Measurements from ENCODE around the gene ATXN1. TPM values are rescaled to one million over a fixed set of nuclear protein-coding genes. Genes with fewer than 3 reads are reported as not detected.

Gene ATXN1
- total RNA-seq, 1 experiment from 2014 or later: 8.1 TPM

GRCh38 chr6:16498237-16498636 is 263.0 kb downstream of the ATXN1 start:
- CTCF ChIA-PET: no interaction called here
- Mint-ChIP-seq H3K27ac (no peak overlapping the region), H3K4me3 (no peak overlapping the region), H3K27me3 (ENCODE audit: low read depth) (no peaks in the 10 kb centered on the region), H3K36me3 (peaks cover 7% of the 10 kb centered on the region), H3K4me1 (peaks cover 39% of the 10 kb centered on the region), H3K9me3 (peaks cover 15% of the 10 kb centered on the region)
- ATAC-seq (no peak), DNase-seq (ENCODE audit: low spot score) (no peak)
- POLR2A ChIA-PET: no interaction called here
- TF ChIP-seq RORB (CRISPR knock-in tag; IDR thresholded peaks at IDR 0.05): no peak
- TF ChIP-seq ATF6 (CRISPR knock-in tag; IDR thresholded peaks at IDR 0.05): no peak
- TF ChIP-seq MYBL2 (CRISPR knock-in tag; IDR thresholded peaks at IDR 0.05): no peak
- TF ChIP-seq MLX (CRISPR knock-in tag; IDR thresholded peaks at IDR 0.05): no peak
- TF ChIP-seq ZNF532 (CRISPR knock-in tag; IDR thresholded peaks at IDR 0.05; ENCODE audit: borderline replicate concordance): no peak
- no peak for TF ChIP-seq CREB1 (CRISPR knock-in tag; IDR thresholded peaks at IDR 0.05)
- TF ChIP-seq AR (CRISPR knock-in tag; IDR thresholded peaks at IDR 0.05): no peak
- no peak for TF ChIP-seq NR1H2 (CRISPR knock-in tag; IDR thresholded peaks at IDR 0.05)
- no peak for TF ChIP-seq FOXJ3 (CRISPR knock-in tag; IDR thresholded peaks at IDR 0.05; ENCODE audit: borderline replicate concordance)

- Mint-ChIP-seq H3K9me3 (peaks cover 15% of the 10 kb centered on the region), H3K36me3 (peaks cover 7% of the 10 kb centered on the region), H3K4me1 (peaks cover 39% of the 10 kb centered on the region), H3K27ac (peak overlapping the region; percentile 12), H3K4me3 (no peak overlapping the region), H3K27me3 (ENCODE audit: low read depth) (no peaks in the 10 kb centered on the region)
- no peak for ATAC-seq
- ChIA-PET POLR2A (no interaction called here), CTCF (interaction anchor here (0.6 to 2.1 kb wide), 6 partner anchors 7 to 279 kb away, joined by 3 to 9 read pairs (median 4); no protein-coding TSS in a partner anchor)
- TF ChIP-seq MYBL2 (CRISPR knock-in tag; IDR thresholded peaks at IDR 0.05) (no peak), TEAD4 (CRISPR knock-in tag; IDR thresholded peaks at IDR 0.05) (no peak), E2F1 (CRISPR knock-in tag; IDR thresholded peaks at IDR 0.05) (no peak), NR2C2 (CRISPR knock-in tag; IDR thresholded peaks at IDR 0.05) (no peak)
- no peak for DNase-seq (ENCODE audit: low spot score)
Measured at GRCh38 chr6:16496991-16497801, 264.1 kb downstream of the ATXN1 start.

Data from WTC11 (cell line).